ENCODE measurements around the gene SHROOM2.

The SHROOM2 gene

DNA sequence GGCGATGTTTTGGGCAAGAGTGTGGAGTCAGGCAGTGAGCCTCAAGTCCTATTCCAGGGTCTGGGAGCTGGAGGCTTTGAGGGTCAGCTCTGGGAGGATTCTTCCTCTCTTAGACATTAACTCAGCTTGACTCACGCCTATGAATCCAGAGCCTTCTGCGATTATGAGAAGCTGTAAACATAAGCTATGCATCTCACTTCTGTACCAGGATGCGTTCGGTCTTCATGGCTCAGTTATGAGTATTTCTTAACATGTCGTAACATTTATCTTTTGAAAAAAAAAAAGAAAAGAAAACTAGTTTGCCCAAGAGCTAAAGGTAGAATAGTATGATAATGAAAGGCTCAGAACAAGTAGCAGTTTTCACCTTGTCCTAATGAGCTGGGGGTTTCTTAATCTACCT is 4.6 kb downstream of the SHROOM2 start:
- DNase-seq (ENCODE audit: low read depth), result no peak
- TF ChIP-seq, protein P1, sequence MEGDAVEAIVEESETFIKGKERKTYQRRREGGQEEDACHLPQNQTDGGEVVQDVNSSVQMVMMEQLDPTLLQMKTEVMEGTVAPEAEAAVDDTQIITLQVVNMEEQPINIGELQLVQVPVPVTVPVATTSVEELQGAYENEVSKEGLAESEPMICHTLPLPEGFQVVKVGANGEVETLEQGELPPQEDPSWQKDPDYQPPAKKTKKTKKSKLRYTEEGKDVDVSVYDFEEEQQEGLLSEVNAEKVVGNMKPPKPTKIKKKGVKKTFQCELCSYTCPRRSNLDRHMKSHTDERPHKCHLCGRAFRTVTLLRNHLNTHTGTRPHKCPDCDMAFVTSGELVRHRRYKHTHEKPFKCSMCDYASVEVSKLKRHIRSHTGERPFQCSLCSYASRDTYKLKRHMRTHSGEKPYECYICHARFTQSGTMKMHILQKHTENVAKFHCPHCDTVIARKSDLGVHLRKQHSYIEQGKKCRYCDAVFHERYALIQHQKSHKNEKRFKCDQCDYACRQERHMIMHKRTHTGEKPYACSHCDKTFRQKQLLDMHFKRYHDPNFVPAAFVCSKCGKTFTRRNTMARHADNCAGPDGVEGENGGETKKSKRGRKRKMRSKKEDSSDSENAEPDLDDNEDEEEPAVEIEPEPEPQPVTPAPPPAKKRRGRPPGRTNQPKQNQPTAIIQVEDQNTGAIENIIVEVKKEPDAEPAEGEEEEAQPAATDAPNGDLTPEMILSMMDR (IDR thresholded peaks at IDR 0.05; ENCODE audit: insufficient read depth, low read depth, low read length, missing control alignments), result no peak
- no peak overlapping the region for H3K4me3 ChIP-seq (ENCODE audit: low read depth, low read length)

DNA sequence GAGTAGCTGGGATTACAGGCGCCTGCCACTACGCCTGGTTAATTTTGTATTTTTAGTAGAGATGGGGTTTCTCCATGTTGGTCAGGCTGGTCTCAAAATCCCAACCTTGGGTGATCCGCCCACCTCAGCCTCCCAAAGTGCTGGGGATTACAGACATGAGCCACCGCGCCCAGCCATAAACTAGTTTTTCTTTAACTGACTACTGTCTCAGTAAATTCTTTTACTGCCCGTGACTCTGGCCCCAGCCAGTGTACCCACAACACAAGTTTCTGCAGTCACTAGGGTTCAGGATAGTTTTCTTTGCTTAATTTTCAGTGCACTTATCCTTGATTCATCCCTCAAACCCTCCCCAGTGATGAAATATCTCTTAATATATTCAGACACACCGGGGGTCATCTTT is 8.3 kb downstream of the SHROOM2 start:
- TF ChIP-seq, protein P1 (IDR thresholded peaks at IDR 0.05; ENCODE audit: insufficient read depth, low read depth, low read length, missing control alignments), result no peak

DNA sequence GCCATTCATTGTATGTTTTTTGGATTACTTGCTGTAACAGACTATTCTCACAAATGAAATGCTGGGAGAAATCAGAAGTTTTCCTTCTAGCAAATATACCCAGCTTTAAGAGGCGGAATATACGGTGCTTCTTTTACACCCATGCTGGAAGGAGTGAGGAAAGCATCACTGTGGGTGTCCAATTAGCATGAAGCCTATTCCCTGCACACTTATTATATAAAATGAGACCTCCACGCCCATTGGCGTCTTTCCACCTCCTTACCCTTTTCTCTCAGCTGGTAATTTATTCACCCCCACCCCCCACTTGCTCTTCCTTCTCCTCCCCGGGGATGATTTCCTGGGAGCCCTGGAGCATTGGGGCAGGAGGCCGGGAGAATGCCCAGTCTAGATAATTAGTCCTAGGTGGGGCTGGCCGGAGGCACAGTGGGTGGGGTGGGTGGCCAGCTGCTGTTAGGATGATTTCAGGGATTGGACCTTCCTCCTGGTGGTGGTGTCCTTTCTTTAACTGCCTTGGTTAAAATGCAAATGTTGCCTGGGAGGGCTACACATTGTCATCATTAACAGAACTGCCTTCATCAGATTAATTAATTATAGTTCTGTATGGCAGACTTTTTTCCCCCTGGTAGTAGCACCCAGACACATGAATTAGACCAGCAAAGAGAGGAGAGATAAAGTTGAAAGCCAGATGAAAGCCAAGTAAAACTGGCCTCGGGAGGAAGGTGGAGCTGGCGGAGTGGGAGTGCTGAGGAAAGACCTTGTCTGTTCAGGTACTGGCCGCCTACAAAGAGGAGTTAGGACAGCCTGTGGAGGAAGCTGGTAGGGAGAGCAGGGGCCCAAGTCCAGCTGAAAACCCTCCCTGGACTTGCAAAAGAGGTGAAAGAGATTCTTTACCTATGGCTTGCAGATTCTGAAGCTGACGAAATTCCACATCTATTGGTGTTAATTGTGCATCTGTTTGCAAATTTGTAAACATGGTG is 11.4 kb downstream of the SHROOM2 start:
- no peak overlapping the region for H3K4me3 ChIP-seq (ENCODE audit: low read depth, low read length)
- DNase-seq (ENCODE audit: low read depth), result no peak
- TF ChIP-seq, protein P1 (IDR thresholded peaks at IDR 0.05; ENCODE audit: insufficient read depth, low read depth, low read length, missing control alignments), result no peak

More for the DNA sequence above, 8.3 kb downstream of the SHROOM2 start:
- no peak overlapping the region for H3K4me3 ChIP-seq (ENCODE audit: low read depth, low read length)
- DNase-seq (ENCODE audit: low read depth), result no peak

DNA sequence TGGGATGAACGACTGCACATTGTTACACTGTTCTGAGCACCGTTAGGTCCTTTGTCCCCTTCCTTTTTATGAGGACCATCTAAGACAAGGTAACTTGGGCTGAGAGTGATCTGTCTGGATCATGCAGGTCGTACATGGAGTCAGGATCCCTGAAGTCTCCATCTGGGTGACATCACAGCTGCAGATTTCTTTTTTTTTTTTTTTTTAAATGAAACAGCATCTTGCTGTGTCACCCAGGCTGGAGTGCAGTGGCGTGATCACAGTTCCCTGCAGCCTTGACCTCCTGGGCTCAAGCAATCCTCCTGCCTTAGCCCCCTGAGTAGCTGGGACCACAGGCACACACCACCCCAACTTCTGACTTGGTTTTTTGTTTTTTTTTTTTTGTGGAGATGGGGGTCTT is 16.5 kb downstream of the SHROOM2 start:
- TF ChIP-seq, protein P1 (IDR thresholded peaks at IDR 0.05; ENCODE audit: insufficient read depth, low read depth, low read length, missing control alignments), result no peak
- DNase-seq (ENCODE audit: low read depth), result no peak
- H3K4me3 ChIP-seq (ENCODE audit: low read depth, low read length), result no peak overlapping the region

DNA sequence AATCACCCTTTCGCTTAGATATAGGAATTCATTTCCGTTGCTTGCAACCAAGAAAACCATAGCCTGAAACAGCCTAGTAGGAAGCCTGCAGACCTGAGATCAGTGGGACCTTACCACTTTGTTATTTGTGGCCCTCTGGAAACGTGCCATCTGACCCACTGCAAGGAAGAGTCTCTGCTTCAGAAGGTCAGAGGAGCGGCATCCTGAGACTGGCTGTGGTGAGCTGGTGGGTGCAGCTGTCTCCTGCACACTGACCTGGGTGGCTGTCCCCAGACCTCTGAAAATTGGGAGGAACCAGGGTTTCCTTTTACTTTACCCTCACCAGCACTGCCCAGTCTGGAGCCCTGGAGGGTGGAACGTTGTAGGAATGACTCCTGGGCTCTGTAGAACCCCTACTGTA is 18.2 kb downstream of the SHROOM2 start:
- TF ChIP-seq, protein P1 (IDR thresholded peaks at IDR 0.05; ENCODE audit: insufficient read depth, low read depth, low read length, missing control alignments), result no peak
- DNase-seq (ENCODE audit: low read depth), result no peak

DNA sequence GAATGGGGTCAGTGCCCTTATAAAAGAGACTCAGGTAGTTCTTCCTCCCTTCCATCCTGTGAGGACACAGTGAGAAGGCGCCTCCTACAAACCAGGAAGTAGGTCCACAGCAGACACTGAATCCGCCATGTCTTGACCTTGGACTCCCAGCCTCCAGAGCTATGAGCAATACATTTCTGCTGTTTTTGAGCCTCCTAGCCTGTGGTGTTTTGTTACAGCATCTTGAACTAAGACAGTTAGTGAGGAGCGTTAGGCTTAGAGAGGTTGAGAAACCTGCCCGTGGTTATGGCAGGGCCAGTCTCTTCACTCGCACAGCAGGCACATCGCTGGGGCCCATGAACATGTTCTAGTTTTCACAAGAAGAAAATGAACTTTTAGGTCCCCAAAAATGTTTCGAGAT is 19.7 kb downstream of the SHROOM2 start:
- no peak for DNase-seq (ENCODE audit: low read depth)
- H3K4me3 ChIP-seq (ENCODE audit: low read depth, low read length), result no peak overlapping the region
- TF ChIP-seq, protein P1 (IDR thresholded peaks at IDR 0.05; ENCODE audit: insufficient read depth, low read depth, low read length, missing control alignments), result no peak

More for the DNA sequence above, 18.2 kb downstream of the SHROOM2 start:
- H3K4me3 ChIP-seq (ENCODE audit: low read depth, low read length), result no peak overlapping the region
